DOHH2 (cell line): ENCODE measurements around the gene TM9SF1.

Experiments
- EZH2phosphoT487 ChIP-seq: fragments of 200-600 bp; sonication (generic); IDR thresholded peaks from 2 replicates; pipeline ENCODE4 v1.6.1; 2017; ENCODE audit warnings: borderline replicate concordance, mild to moderate bottlenecking, antibody characterized with exemption, low read length, moderate library complexity, mixed read lengths
- TF ChIP-seq, protein P1 (sequence below): fragments of 200-600 bp; sonication (generic); IDR thresholded peaks from one replicate; pipeline ENCODE4 v1.5.1; 2014; ENCODE audit warnings: antibody characterized with exemption, mild to moderate bottlenecking, low read depth, low read length; ENCODE audit not compliant: poor library complexity, severe bottlenecking

DNA sequence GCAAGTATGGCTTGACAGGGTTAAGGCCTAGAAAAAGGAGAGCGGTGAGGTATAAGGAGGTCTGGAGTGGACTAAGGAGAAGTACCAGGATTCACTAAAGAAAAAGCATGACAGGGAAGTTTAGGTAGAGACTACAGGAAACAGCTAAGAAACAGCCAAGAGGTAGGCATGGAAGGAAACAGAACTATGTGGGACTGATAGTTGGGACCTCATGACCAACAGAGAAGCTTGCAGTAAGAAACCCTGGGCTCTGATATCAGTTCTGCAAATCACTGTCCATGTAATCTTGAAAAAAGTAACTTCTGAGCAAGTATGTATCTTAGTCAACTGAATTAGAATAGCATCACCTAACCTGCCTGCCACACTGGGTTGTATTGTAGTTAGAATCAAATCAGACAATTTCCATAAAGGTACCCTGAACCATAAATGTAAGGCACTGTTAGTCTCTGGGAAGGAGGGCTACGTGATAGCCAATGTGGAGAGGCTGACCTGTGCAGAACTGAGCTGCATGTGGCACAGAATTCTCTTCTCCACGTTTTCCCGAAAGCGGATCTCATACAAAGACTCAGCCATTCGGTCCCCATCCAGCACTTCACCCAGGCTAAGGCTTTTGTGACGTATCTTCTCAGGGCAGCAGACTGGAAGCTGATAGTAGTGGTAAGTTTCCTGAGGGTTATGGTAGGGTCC lies 912 bp downstream of the TM9SF1 start:
- TF ChIP-seq, protein P1, sequence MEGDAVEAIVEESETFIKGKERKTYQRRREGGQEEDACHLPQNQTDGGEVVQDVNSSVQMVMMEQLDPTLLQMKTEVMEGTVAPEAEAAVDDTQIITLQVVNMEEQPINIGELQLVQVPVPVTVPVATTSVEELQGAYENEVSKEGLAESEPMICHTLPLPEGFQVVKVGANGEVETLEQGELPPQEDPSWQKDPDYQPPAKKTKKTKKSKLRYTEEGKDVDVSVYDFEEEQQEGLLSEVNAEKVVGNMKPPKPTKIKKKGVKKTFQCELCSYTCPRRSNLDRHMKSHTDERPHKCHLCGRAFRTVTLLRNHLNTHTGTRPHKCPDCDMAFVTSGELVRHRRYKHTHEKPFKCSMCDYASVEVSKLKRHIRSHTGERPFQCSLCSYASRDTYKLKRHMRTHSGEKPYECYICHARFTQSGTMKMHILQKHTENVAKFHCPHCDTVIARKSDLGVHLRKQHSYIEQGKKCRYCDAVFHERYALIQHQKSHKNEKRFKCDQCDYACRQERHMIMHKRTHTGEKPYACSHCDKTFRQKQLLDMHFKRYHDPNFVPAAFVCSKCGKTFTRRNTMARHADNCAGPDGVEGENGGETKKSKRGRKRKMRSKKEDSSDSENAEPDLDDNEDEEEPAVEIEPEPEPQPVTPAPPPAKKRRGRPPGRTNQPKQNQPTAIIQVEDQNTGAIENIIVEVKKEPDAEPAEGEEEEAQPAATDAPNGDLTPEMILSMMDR = no peak
- no peak for TF ChIP-seq EZH2phosphoT487
